Liver (tissue), 9 donors: ENCODE results near the gene CGB7. TPM values are rescaled to one million over a fixed set of nuclear protein-coding genes. Genes with fewer than 3 reads are reported as not detected.
"Not testable (repeated sequence)": the region's sequence is repeated elsewhere in the genome, so short reads cannot be mapped to it uniquely, and the experiment has no call there.

ENCODE experiments used
- DNase-seq: peaks from one replicate; pipeline ENCODE4 v3.0.0-alpha.2; 2017; ENCODE audit warnings: low spot score
- H3K27ac ChIP-seq, 2 donors: one replicate each; pipeline ENCODE4 v1.7.0; 2013; ENCODE audit warnings: inconsistent platforms in 2 of 2, low read length in 2 of 2, control low read depth in 1 of 2, low read depth in 1 of 2, mild to moderate bottlenecking in 1 of 2
- H3K27me3 ChIP-seq, 4 donors: one replicate each; pipeline versions ENCODE4 v1.6.1 to v1.7.0; 2013; ENCODE audit warnings: low read length in 3 of 4, inconsistent platforms in 1 of 4, mild to moderate bottlenecking in 1 of 4, moderate library complexity in 1 of 4; ENCODE audit not compliant: control insufficient read depth in 4 of 4, insufficient read depth in 4 of 4
- H3K36me3 ChIP-seq, 4 donors: one replicate each; pipeline versions ENCODE4 v1.6.1 to v1.7.0; 2013; ENCODE audit warnings: low read length in 3 of 4, mild to moderate bottlenecking in 3 of 4, low read depth in 1 of 4, moderate library complexity in 1 of 4; ENCODE audit not compliant: control insufficient read depth in 4 of 4, insufficient read depth in 3 of 4
- H3K4me1 ChIP-seq, 4 donors: one replicate each; pipeline versions ENCODE4 v1.6.1 to v1.7.0; 2013; ENCODE audit warnings: low read length in 3 of 4, mild to moderate bottlenecking in 3 of 4, moderate library complexity in 1 of 4; ENCODE audit not compliant: control insufficient read depth in 4 of 4, insufficient read depth in 4 of 4
- H3K4me3 ChIP-seq, 3 donors: one replicate each; pipeline versions ENCODE4 v1.6.1 to v1.7.0; 2013; ENCODE audit warnings: low read length in 3 of 3, control low read depth in 1 of 3, low read depth in 1 of 3, mild to moderate bottlenecking in 1 of 3
- H3K9ac ChIP-seq, 2 donors: one replicate each; pipeline ENCODE4 v1.7.0; 2013; ENCODE audit warnings: low read length in 2 of 2, mild to moderate bottlenecking in 2 of 2, moderate library complexity in 2 of 2, control low read depth in 1 of 2, low read depth in 1 of 2
- H3K9me3 ChIP-seq, 4 donors: one replicate each; pipeline versions ENCODE4 v1.6.1 to v1.7.0; 2013; ENCODE audit warnings: low read length in 3 of 4; ENCODE audit not compliant: control insufficient read depth in 4 of 4
- ATF3 ChIP-seq: IDR thresholded peaks from 2 replicates; pipeline ENCODE4 v1.6.1; 2016; ENCODE audit warnings: antibody characterized with exemption
- CTCF ChIP-seq: fragments of 150-350 bp; IDR thresholded peaks from 2 replicates; pipeline ENCODE4 v1.5.1; 2017; ENCODE audit warnings: improper control_type of control experiment, low read depth, low read length; ENCODE audit not compliant: missing input control
- EGR1 ChIP-seq, 2 donors: IDR thresholded peaks; 2 replicates each; pipeline ENCODE4 v1.6.1; 2016 to 2018; ENCODE audit warnings: antibody characterized with exemption in 2 of 2, low read depth in 2 of 2
- FOXA1 ChIP-seq: IDR thresholded peaks from 2 replicates; pipeline ENCODE4 v1.6.1; 2016; ENCODE audit warnings: antibody characterized with exemption
- FOXA2 ChIP-seq: IDR thresholded peaks from 2 replicates; pipeline ENCODE4 v1.6.1; 2016; ENCODE audit warnings: antibody characterized with exemption
- GABPA ChIP-seq, 2 donors: IDR thresholded peaks in 1 of 2; conservative IDR thresholded peaks in 1 of 2; 2 replicates each; pipeline ENCODE4 v1.6.1; 2016; ENCODE audit warnings: antibody characterized with exemption in 2 of 2, mild to moderate bottlenecking in 1 of 2, moderate library complexity in 1 of 2
- HNF4A ChIP-seq, 2 donors: conservative IDR thresholded peaks; 2 replicates each; pipeline ENCODE4 v1.6.1; 2016; ENCODE audit warnings: antibody characterized with exemption in 2 of 2, mild to moderate bottlenecking in 2 of 2
- HNF4G ChIP-seq: IDR thresholded peaks from 2 replicates; pipeline ENCODE4 v1.6.1; 2016; ENCODE audit warnings: antibody characterized with exemption
- JUND ChIP-seq, 2 donors: IDR thresholded peaks; 2 replicates each; pipeline ENCODE4 v1.6.1; 2016; ENCODE audit warnings: antibody characterized with exemption in 2 of 2
- MAX ChIP-seq: IDR thresholded peaks from 2 replicates; pipeline ENCODE4 v1.6.1; 2016; ENCODE audit warnings: antibody characterized with exemption
- NR2F2 ChIP-seq: IDR thresholded peaks from 2 replicates; pipeline ENCODE4 v1.6.1; 2016; ENCODE audit warnings: antibody characterized with exemption
- RAD21 ChIP-seq, 2 donors: IDR thresholded peaks; 2 replicates each; pipeline ENCODE4 v1.6.1; 2016; ENCODE audit warnings: antibody characterized with exemption in 2 of 2, mild to moderate bottlenecking in 2 of 2
- REST ChIP-seq: IDR thresholded peaks from 2 replicates; pipeline ENCODE4 v1.6.1; 2016; ENCODE audit warnings: antibody characterized with exemption, mild to moderate bottlenecking
- RXRA ChIP-seq, 2 donors: IDR thresholded peaks; 2 replicates each; pipeline ENCODE4 v1.6.1; 2017 to 2018; ENCODE audit warnings: antibody characterized with exemption in 2 of 2, mild to moderate bottlenecking in 1 of 2
- SP1 ChIP-seq: IDR thresholded peaks from 2 replicates; pipeline ENCODE4 v1.6.1; 2018; ENCODE audit warnings: antibody characterized with exemption, mild to moderate bottlenecking
- TAF1 ChIP-seq: conservative IDR thresholded peaks from 2 replicates; pipeline ENCODE4 v1.6.1; 2016; ENCODE audit warnings: antibody characterized with exemption, mild to moderate bottlenecking
- YY1 ChIP-seq: IDR thresholded peaks from 2 replicates; pipeline ENCODE4 v1.6.1; 2016; ENCODE audit warnings: antibody characterized with exemption, mild to moderate bottlenecking
- ZBTB33 ChIP-seq: IDR thresholded peaks from 2 replicates; pipeline ENCODE4 v1.6.1; 2016; ENCODE audit warnings: antibody characterized with exemption
- WGBS: extraction: QIAGEN DNeasy Blood & Tissue Kit; methylation state at CpG from one replicate; pipeline ENCODE4 v1.1.7; 2013; 5-methylcytosine and 5-hydroxymethylcytosine counted together
- polyA plus RNA-seq, 2 donors: library from polyadenylated mRNA; stranded (reverse) in 1 of 2; unstranded in 1 of 2; fragments of 200-250 nt in 1 of 2; fragments of >200 nt in 1 of 2; fragmentation: Nextera tagmentation in 1 of 2; extraction: Ambion mirVana in 1 of 2; gene quantifications; one replicate each; pipeline versions ENCODE4 v1.2.1 to v1.2.3, GENCODE V29; 2013 to 2015
- total RNA-seq, 2 donors: library from RNA; depleted of rRNA; stranded (reverse); fragments of >200 nt; gene quantifications; one replicate each; pipeline ENCODE4 v1.2.3, GENCODE V29; 2014
- donor health status: healthy.
- donor health status: healthy.
- donor health status: healthy.
- donor health status: healthy.
- donor health status: healthy.

CGB7 gene
- total and polyA plus RNA-seq, 4 donors: not detected

GRCh38 chr19:49058562-49058961, 1.0 kb upstream of the CGB7 start:
- peaks cover 0 to 22% (median 12%) of the 10 kb centered on the region in 4 donors for H3K4me1 ChIP-seq
- no peak overlapping the region for H3K27ac ChIP-seq
- no peak overlapping the region for H3K4me3 ChIP-seq
- no peaks in the 10 kb centered on the region for H3K36me3 ChIP-seq
- no peaks in the 10 kb centered on the region for H3K9me3 ChIP-seq
- 47% methylated on average over 10 of the region's 10 CpGs for WGBS
- no peak for DNase-seq
- TF ChIP-seq TAF1 (no peak), FOXA1 (no peak), FOXA2 (no peak), REST (no peak), MAX (no peak), CTCF (no peak), YY1 (no peak), NR2F2 (no peak), EGR1 (IDR thresholded peaks at IDR 0.05; ENCODE audit: low read depth in 2 of 2) (no peak), JUND (IDR thresholded peaks at IDR 0.05) (no peak), GABPA (IDR thresholded peaks at IDR 0.05 in 1 of 2, conservative IDR thresholded peaks at IDR 0.05 in 1 of 2) (no peak), HNF4A (conservative IDR thresholded peaks at IDR 0.05) (no peak), HNF4G (no peak), RAD21 (IDR thresholded peaks at IDR 0.05) (no peak), ATF3 (no peak), ZBTB33 (no peak), RXRA (IDR thresholded peaks at IDR 0.05) (no peak), SP1 (no peak)
- no peak overlapping the region for H3K9ac ChIP-seq
- no peaks in the 10 kb centered on the region for H3K27me3 ChIP-seq

GRCh38 chr19:49056902-49057596, 500 bp downstream of the CGB7 start:
- Histone ChIP-seq H3K4me3 (peak overlapping the region in 2 of 3 donors; percentile 3 to 61), H3K4me1 (peaks cover 0 to 22% (median 12%) of the 10 kb centered on the region in 4 donors)
- not testable (repeated sequence) for H3K27me3 ChIP-seq, H3K9me3 ChIP-seq, DNase-seq, H3K9ac ChIP-seq, H3K36me3 ChIP-seq, H3K27ac ChIP-seq
- WGBS: 7% methylated on average over 34 of the region's 34 CpGs
